Erythroblast (primary cell): Measurements from ENCODE around the gene PFKFB3.

Source experiments
- GATA1 ChIP-seq: IDR thresholded peaks from 2 replicates; pipeline ENCODE4 v1.6.1; 2011; ENCODE audit warnings: low read depth, mild to moderate bottlenecking, control low read depth, low read length, moderate library complexity
- POLR2A ChIP-seq: IDR thresholded peaks from 2 replicates; pipeline ENCODE4 v1.6.1; 2011; ENCODE audit warnings: mild to moderate bottlenecking, low read length

DNA sequence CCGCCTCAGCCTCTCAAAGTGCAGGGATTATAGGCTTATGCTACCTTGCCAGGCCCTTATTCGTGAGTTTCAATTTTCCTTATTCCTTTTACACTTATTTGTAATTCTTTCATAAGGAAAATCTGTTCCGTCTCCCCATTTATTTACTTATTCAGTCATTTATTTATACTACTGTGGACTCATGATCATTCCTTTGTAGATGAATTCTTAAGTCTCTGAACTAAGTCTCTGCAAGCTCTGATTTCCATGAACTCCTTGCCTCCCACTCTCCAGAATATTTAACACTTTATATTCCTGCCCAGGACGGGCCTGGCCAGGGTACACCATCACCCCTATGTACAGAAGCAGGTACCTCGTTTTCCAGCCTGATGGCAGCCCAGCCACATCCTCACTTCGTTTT, 39.4 kb downstream of the PFKFB3 start:
- TF ChIP-seq POLR2A (no peak), GATA1 (no peak)
